Activated naive CD8-positive, alpha-beta T cell treated with anti-CD3 and anti-CD28 coated beads for 36 hours (primary cell): ENCODE data around the gene OMA1. TPM values are rescaled to one million over a fixed set of nuclear protein-coding genes. Genes with fewer than 3 reads are reported as not detected.

Source experiments
- DNase-seq: peaks from one replicate; pipeline ENCODE4 v3.0.0; 2021
- H3K27ac Mint-ChIP-seq: one replicate; pipeline ENCODE4 v1.8.0; 2022; ENCODE audit warnings: mild to moderate bottlenecking, moderate library complexity, mixed read lengths
- H3K27me3 Mint-ChIP-seq: one replicate; pipeline ENCODE4 v1.8.0; 2022; ENCODE audit warnings: mild to moderate bottlenecking, mixed read lengths
- H3K36me3 Mint-ChIP-seq: one replicate; pipeline ENCODE4 v1.8.0; 2021; ENCODE audit warnings: mild to moderate bottlenecking, mixed read lengths
- H3K4me1 Mint-ChIP-seq: one replicate; pipeline ENCODE4 v1.8.0; 2021; ENCODE audit warnings: mixed read lengths
- H3K4me3 Mint-ChIP-seq: one replicate; pipeline ENCODE4 v1.8.0; 2022; ENCODE audit warnings: mild to moderate bottlenecking, moderate library complexity, mixed read lengths
- H3K9me3 Mint-ChIP-seq: one replicate; pipeline ENCODE4 v1.8.0; 2022; ENCODE audit warnings: mixed read lengths
- total RNA-seq, 2 experiments: library from RNA; stranded (reverse); gene quantifications; one replicate each; pipeline ENCODE4 v1.2.3, GENCODE V29; 2021

OMA1 gene
- total RNA-seq, 2 experiments from 2014 or later = 13.1 to 13.8 TPM

GRCh38 chr1:58466630-58467241 is 79.8 kb downstream of the OMA1 start:
- H3K36me3 Mint-ChIP-seq = peaks cover 4% of the 10 kb centered on the region
- no peak for DNase-seq
- no peaks in the 10 kb centered on the region for H3K9me3 Mint-ChIP-seq
- no peaks in the 10 kb centered on the region for H3K27me3 Mint-ChIP-seq
- no peak overlapping the region for H3K27ac Mint-ChIP-seq
- no peak overlapping the region for H3K4me3 Mint-ChIP-seq
- no peaks in the 10 kb centered on the region for H3K4me1 Mint-ChIP-seq

DNA sequence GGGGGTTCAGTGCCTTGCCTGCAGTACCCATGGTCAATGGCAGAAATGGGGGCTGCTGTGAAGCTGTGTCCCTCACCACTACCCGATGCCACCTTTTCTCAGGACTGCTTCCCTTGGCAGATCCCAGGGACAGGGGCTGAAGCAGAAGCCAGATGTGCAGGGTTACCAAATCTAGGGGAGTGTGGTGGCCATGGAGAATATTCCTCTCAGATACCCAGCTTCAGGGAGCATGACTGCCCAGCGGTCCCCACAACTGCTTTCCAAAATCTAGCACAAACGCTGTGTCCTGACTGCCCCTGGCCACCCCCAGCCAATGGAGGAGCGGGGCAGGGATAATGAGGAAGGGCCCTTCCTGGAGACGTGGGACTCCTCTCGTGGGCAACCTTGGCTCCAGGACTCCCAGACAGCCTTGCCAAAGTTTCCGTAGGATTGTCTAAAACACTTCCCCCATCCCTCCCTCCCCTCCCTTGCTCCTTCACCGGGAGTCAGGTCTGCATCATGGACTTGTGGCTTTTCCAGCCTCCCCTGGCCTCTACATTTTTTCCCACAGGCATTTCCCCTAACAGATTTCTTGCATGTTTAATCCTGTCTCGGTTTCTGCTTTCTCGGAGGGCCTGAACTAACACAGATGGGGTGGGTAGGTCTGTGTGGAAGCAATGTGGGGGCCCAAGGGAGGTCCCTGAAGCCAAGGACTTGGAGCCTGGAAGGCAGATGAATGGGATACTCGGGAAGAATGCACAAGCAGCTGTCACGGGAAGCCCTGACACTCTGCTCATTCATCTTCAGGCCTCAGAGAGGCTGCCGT is 80.5 kb downstream of the OMA1 start:
- Mint-ChIP-seq H3K4me1 (no peaks in the 10 kb centered on the region), H3K9me3 (no peaks in the 10 kb centered on the region), H3K4me3 (no peak overlapping the region), H3K27me3 (no peaks in the 10 kb centered on the region), H3K36me3 (peaks cover 4% of the 10 kb centered on the region), H3K27ac (no peak overlapping the region)
- no peak for DNase-seq

GRCh38 chr1:58465176-58465575 is 81.3 kb downstream of the OMA1 start:
- Mint-ChIP-seq H3K4me1 (no peaks in the 10 kb centered on the region), H3K27me3 (no peaks in the 10 kb centered on the region), H3K36me3 (peaks cover 4% of the 10 kb centered on the region), H3K9me3 (no peaks in the 10 kb centered on the region), H3K27ac (no peak overlapping the region), H3K4me3 (no peak overlapping the region)
- DNase-seq = no peak

GRCh38 chr1:58460469-58460868 is 86.1 kb downstream of the OMA1 start:
- H3K36me3 Mint-ChIP-seq = no peaks in the 10 kb centered on the region
- no peaks in the 10 kb centered on the region for H3K4me1 Mint-ChIP-seq
- no peaks in the 10 kb centered on the region for H3K9me3 Mint-ChIP-seq
- DNase-seq = no peak
- H3K27ac Mint-ChIP-seq = no peak overlapping the region
- no peak overlapping the region for H3K4me3 Mint-ChIP-seq
- no peaks in the 10 kb centered on the region for H3K27me3 Mint-ChIP-seq

DNA sequence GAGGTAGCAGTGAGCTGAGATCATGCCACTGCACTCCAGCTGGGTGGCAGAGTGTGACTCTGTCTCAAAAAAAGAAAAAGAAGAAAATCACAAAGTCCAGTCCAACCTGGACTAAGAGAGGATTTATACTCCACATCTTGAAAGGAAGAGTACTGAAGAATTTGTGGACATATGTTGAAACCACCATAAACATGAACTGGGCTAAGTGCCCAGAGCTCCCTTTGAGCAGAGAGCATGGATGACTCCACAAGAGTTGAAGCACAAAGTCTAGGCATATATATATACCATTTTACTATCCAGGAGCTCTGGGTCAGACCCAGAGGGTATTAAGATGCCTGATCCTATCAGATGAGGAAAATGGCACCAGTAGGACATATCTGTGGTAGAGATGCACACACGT is 86.6 kb downstream of the OMA1 start:
- H3K36me3 Mint-ChIP-seq = no peaks in the 10 kb centered on the region
- H3K27ac Mint-ChIP-seq = no peak overlapping the region
- no peaks in the 10 kb centered on the region for H3K27me3 Mint-ChIP-seq
- H3K9me3 Mint-ChIP-seq = no peaks in the 10 kb centered on the region
- H3K4me3 Mint-ChIP-seq = no peak overlapping the region
- no peak for DNase-seq
- no peaks in the 10 kb centered on the region for H3K4me1 Mint-ChIP-seq

DNA sequence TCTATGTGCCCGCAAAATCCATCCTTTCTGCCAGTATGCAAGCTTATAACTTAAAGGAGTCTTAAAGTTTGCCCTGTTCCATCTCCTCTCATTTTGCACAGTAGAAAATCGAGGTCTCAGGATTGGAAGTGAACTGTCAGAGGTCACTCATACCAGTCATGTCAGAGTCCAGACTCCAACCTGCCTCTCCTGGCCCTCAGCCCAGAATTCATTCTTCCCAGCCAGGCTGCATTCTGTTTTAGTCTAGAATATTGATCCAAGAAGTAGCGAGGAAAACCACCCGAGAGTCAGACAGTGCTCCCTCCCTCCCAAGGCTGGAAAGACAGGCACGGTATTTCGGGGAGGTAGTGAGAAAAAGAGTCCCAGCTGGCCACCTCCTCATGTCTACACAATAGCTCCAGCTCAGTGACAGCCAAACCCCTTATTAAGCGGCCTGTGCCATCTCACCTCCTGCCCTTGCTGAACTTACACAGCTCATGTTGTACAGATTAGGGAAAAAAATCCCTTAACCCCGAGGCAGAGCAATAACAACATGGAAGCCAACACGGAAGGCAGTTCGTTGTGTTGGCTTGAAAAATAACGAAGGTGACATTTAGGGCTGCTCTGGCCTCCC is 89.4 kb downstream of the OMA1 start:
- Mint-ChIP-seq H3K4me1 (no peaks in the 10 kb centered on the region), H3K4me3 (no peak overlapping the region), H3K9me3 (no peaks in the 10 kb centered on the region), H3K27ac (no peak overlapping the region), H3K36me3 (no peaks in the 10 kb centered on the region), H3K27me3 (no peaks in the 10 kb centered on the region)
- no peak for DNase-seq

DNA sequence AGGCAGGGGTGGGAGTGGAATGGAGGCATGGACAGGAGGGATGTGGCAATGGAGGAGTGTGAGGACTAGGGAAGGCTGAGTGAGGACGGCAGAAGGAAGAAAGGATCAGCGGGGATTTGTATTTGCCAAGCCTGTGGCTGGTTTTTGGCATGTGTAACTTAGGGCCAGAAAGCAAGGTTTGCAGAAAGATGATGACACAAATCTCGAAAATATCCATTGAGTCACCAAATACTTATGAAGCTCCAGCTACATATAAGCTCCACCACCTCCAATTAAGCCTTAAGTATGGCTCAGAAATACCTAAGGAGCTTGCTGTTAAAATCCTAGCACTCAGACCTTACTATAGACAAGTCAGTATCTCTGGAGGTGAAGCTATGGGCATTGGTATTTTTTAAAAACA is 90.1 kb downstream of the OMA1 start:
- no peaks in the 10 kb centered on the region for H3K9me3 Mint-ChIP-seq
- no peak overlapping the region for H3K27ac Mint-ChIP-seq
- no peak overlapping the region for H3K4me3 Mint-ChIP-seq
- no peak for DNase-seq
- H3K36me3 Mint-ChIP-seq = no peaks in the 10 kb centered on the region
- no peaks in the 10 kb centered on the region for H3K4me1 Mint-ChIP-seq
- no peaks in the 10 kb centered on the region for H3K27me3 Mint-ChIP-seq

DNA sequence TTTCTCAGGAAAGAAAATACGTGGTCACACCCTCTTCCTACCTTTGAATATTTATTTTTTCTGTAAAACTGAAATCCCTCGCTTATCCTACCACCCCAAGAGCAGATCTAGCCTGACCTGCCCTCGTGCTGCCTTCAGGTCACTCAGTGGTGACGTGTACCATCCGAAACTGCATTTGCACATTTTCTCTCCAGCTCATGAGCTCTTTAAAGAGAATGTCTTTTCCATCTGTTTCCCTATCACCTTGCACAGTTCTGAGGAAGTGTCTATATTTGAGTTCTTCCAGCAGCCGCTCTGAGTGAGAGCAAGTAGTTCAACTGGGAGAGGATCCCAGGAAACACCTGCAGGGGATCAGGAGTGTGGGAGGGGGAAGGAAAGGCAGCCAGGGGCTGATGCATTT is 91.7 kb downstream of the OMA1 start:
- no peak overlapping the region for H3K4me3 Mint-ChIP-seq
- no peak for DNase-seq
- no peaks in the 10 kb centered on the region for H3K4me1 Mint-ChIP-seq
- no peaks in the 10 kb centered on the region for H3K27me3 Mint-ChIP-seq
- H3K36me3 Mint-ChIP-seq = no peaks in the 10 kb centered on the region
- H3K9me3 Mint-ChIP-seq = no peaks in the 10 kb centered on the region
- H3K27ac Mint-ChIP-seq = no peak overlapping the region

DNA sequence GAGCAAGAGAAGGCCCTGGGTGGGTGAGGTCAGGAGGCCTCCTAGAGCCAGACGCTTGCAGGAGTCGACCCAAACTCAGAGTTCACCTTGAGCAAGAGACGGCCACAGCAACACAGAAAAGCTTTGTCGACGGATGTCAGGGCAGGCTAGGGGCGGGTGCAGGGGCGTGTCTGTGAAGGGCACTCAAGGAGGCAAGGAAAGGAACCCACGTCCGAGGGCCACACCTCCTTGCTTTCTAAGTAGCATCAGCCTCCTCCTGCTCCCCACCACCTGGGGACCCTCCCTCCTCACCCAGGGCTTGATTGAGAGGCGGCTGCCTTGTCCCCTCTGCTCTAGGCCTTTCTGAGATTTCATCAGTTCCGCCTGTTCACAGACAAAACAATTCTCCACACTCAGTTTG is 92.1 kb downstream of the OMA1 start:
- no peaks in the 10 kb centered on the region for H3K9me3 Mint-ChIP-seq
- H3K4me1 Mint-ChIP-seq = no peaks in the 10 kb centered on the region
- no peaks in the 10 kb centered on the region for H3K27me3 Mint-ChIP-seq
- no peak for DNase-seq
- H3K4me3 Mint-ChIP-seq = no peak overlapping the region
- H3K27ac Mint-ChIP-seq = no peak overlapping the region
- H3K36me3 Mint-ChIP-seq = no peaks in the 10 kb centered on the region

GRCh38 chr1:58451560-58452191 is 94.8 kb downstream of the OMA1 start:
- Mint-ChIP-seq H3K27me3 (no peaks in the 10 kb centered on the region), H3K27ac (no peak overlapping the region), H3K9me3 (no peaks in the 10 kb centered on the region), H3K4me3 (no peak overlapping the region), H3K36me3 (no peaks in the 10 kb centered on the region), H3K4me1 (no peaks in the 10 kb centered on the region)
- no peak for DNase-seq

- no peaks in the 10 kb centered on the region for H3K27me3 Mint-ChIP-seq
- no peaks in the 10 kb centered on the region for H3K36me3 Mint-ChIP-seq
- no peaks in the 10 kb centered on the region for H3K9me3 Mint-ChIP-seq
- H3K4me1 Mint-ChIP-seq = no peaks in the 10 kb centered on the region
- no peak overlapping the region for H3K27ac Mint-ChIP-seq
- no peak overlapping the region for H3K4me3 Mint-ChIP-seq
- no peak for DNase-seq
Measured at GRCh38 chr1:58447886-58448285, 98.6 kb downstream of the OMA1 start.

DNA sequence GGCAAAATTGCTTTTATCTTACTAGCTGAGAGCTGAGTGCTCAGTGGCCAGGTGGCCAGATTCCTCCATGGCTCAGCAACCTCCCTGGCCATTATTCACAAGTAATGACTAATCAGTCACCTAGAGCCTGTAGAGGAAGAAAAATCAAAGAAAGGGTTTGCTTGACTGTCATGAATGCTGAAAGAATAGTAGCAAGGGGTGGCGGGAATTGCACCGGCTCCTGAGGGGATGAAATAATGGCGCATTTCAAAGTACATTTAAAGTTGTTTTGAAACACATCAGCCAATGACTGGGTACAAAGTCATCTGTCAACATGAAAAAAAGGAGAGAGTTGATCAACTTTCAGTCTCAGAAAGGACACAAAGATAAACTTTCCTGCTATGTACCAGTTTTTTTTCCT is 99.5 kb downstream of the OMA1 start:
- no peak overlapping the region for H3K4me3 Mint-ChIP-seq
- no peaks in the 10 kb centered on the region for H3K9me3 Mint-ChIP-seq
- no peaks in the 10 kb centered on the region for H3K36me3 Mint-ChIP-seq
- no peaks in the 10 kb centered on the region for H3K27me3 Mint-ChIP-seq
- H3K27ac Mint-ChIP-seq = no peak overlapping the region
- no peak for DNase-seq
- no peaks in the 10 kb centered on the region for H3K4me1 Mint-ChIP-seq

- H3K4me3 Mint-ChIP-seq = no peak overlapping the region
- no peaks in the 10 kb centered on the region for H3K9me3 Mint-ChIP-seq
- H3K27ac Mint-ChIP-seq = no peak overlapping the region
- no peaks in the 10 kb centered on the region for H3K36me3 Mint-ChIP-seq
- H3K4me1 Mint-ChIP-seq = no peaks in the 10 kb centered on the region
- H3K27me3 Mint-ChIP-seq = no peaks in the 10 kb centered on the region
- no peak for DNase-seq
Measured at GRCh38 chr1:58446368-58446767, 100.2 kb downstream of the OMA1 start.

- no peaks in the 10 kb centered on the region for H3K9me3 Mint-ChIP-seq
Measured at GRCh38 chr1:58443986-58444868, 102.3 kb downstream of the OMA1 start.

DNA sequence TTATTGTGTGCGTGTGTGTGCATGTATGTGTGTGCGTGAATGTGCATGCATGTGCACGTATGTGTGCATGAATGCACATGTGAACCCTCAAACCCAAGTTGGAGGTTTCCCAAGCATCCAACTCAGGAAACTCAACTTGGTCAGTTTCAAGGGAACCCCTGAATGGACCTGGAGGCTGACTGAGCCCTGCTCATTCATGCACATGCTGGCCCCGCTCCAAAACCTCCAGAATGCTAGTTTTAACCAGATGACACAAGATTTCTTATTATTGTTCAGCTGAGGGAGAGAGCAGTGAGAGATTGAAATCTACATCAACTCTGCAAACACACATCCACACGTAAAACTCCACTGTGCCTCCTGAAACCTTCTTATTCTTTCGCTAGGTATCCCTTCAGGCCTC is 104.4 kb downstream of the OMA1 start:
- H3K27me3 Mint-ChIP-seq = no peaks in the 10 kb centered on the region
- no peaks in the 10 kb centered on the region for H3K9me3 Mint-ChIP-seq
- no peaks in the 10 kb centered on the region for H3K36me3 Mint-ChIP-seq
- H3K4me3 Mint-ChIP-seq = no peak overlapping the region
- DNase-seq = no peak
- no peak overlapping the region for H3K27ac Mint-ChIP-seq
- no peaks in the 10 kb centered on the region for H3K4me1 Mint-ChIP-seq

More at GRCh38 chr1:58443986-58444868, 102.3 kb downstream of the OMA1 start:
- Mint-ChIP-seq H3K36me3 (no peaks in the 10 kb centered on the region), H3K27me3 (no peaks in the 10 kb centered on the region), H3K4me3 (no peak overlapping the region), H3K27ac (no peak overlapping the region), H3K4me1 (no peaks in the 10 kb centered on the region)
- DNase-seq = no peak
